HCT116 (cell line): ENCODE results near the gene GALNT14.

Source experiments
- POLR2AphosphoS5 ChIP-seq: IDR thresholded peaks from 2 replicates; pipeline ENCODE4 v1.6.1; 2011; ENCODE audit warnings: mild to moderate bottlenecking, low read depth, low read length, moderate library complexity
- SRF ChIP-seq: IDR thresholded peaks from 2 replicates; pipeline ENCODE4 v1.6.1; 2012; ENCODE audit warnings: low read depth
- ZFX ChIP-seq: fragments of 450-650 bp; IDR thresholded peaks from 2 replicates; pipeline ENCODE4 v1.6.1; 2017

GRCh38 chr2:30931841-30932407 is 206.3 kb downstream of the GALNT14 start:
- no peak for TF ChIP-seq POLR2AphosphoS5
- no peak for TF ChIP-seq ZFX
- TF ChIP-seq SRF = no peak
